Vagina (tissue), 2 donors: Measurements from ENCODE around the gene MASP1.

Source experiments
- POLR2A ChIP-seq, 2 donors: fragments of 450-650 bp; IDR thresholded peaks; one replicate each; pipeline ENCODE4 v1.6.1; 2017; ENCODE audit warnings: antibody characterized with exemption in 2 of 2, mild to moderate bottlenecking in 2 of 2, moderate library complexity in 2 of 2
- POLR2AphosphoS5 ChIP-seq, 2 donors: sonication (generic); formaldehyde crosslinking; IDR thresholded peaks; one replicate each; pipeline ENCODE4 v1.9.0; 2017; ENCODE audit warnings: antibody characterized with exemption in 2 of 2, mild to moderate bottlenecking in 2 of 2, low read depth in 1 of 2; ENCODE audit not compliant: insufficient read depth in 1 of 2

GRCh38 chr3:187212705-187213104, 78.8 kb downstream of the MASP1 start:
- TF ChIP-seq POLR2A (IDR thresholded peaks at IDR 0.05) (no peak), POLR2AphosphoS5 (IDR thresholded peaks at IDR 0.05; ENCODE audit: insufficient read depth in 1 of 2, low read depth in 1 of 2) (no peak)
